CD14-positive monocyte (primary cell): ENCODE measurements around the gene CLDN19. TPM values are rescaled to one million over a fixed set of nuclear protein-coding genes. Genes with fewer than 3 reads are reported as not detected.

Experiments
- DNase-seq, 3 donors: peaks; one replicate each; pipeline ENCODE4 v3.0.0-alpha.2; 2011 to 2022
- H2AFZ ChIP-seq: 2 replicates; pipeline ENCODE4 v1.6.0; 2012; ENCODE audit warnings: mild to moderate bottlenecking, low read depth, low read length, inconsistent platforms; ENCODE audit not compliant: insufficient read depth, poor library complexity, severe bottlenecking
- H3K27ac ChIP-seq, 2 donors: 1 replicate in 1 of 2; 2 replicates in 1 of 2; pipeline ENCODE4 v1.5.1; 2012 to 2013; ENCODE audit warnings: low read length in 2 of 2, control low read depth in 1 of 2, inconsistent platforms in 1 of 2, low read depth in 1 of 2, mild to moderate bottlenecking in 1 of 2
- H3K27me3 ChIP-seq, 2 donors: one replicate each; pipeline versions ENCODE4 v1.6.0 to v1.6.1; 2011 to 2013; ENCODE audit warnings: low read length in 2 of 2; ENCODE audit not compliant: control insufficient read depth in 2 of 2, insufficient read depth in 2 of 2
- H3K36me3 ChIP-seq, 2 donors: replicated peaks in 1 of 2; 1 replicate in 1 of 2; 2 replicates in 1 of 2; pipeline versions ENCODE4 v1.5.1 to v1.6.1; 2012 to 2013; ENCODE audit warnings: low read length in 2 of 2, control low read depth in 1 of 2, inconsistent platforms in 1 of 2, mild to moderate bottlenecking in 1 of 2; ENCODE audit not compliant: insufficient read depth in 2 of 2, control insufficient read depth in 1 of 2
- H3K4me1 ChIP-seq, 2 donors: 1 replicate in 1 of 2; 2 replicates in 1 of 2; pipeline versions ENCODE4 v1.5.1 to v1.6.1; 2012 to 2013; ENCODE audit warnings: low read length in 2 of 2, control low read depth in 1 of 2, inconsistent platforms in 1 of 2, mild to moderate bottlenecking in 1 of 2, moderate library complexity in 1 of 2; ENCODE audit not compliant: insufficient read depth in 2 of 2, control insufficient read depth in 1 of 2
- H3K4me2 ChIP-seq: replicated peaks from 2 replicates; pipeline ENCODE3; 2012; ENCODE audit warnings: low read length, moderate library complexity, mild to moderate bottlenecking; ENCODE audit not compliant: poor library complexity, severe bottlenecking; ENCODE audit errors: extremely low read depth
- H3K4me3 ChIP-seq, 3 experiments: fragments of 200-600 bp in 1 of 3; sonication (generic) in 1 of 3; replicated peaks in 1 of 3; 1 replicate in 2 of 3; 2 replicates in 1 of 3; pipeline ENCODE4 v1.5.1; 2011 to 2013; ENCODE audit warnings: low read length in 3 of 3, mild to moderate bottlenecking in 3 of 3, control low read depth in 2 of 3, low read depth in 2 of 3, inconsistent platforms in 1 of 3, moderate library complexity in 1 of 3
- H3K79me2 ChIP-seq: 2 replicates; pipeline ENCODE4 v1.6.0; 2012; ENCODE audit warnings: mild to moderate bottlenecking, control low read depth, inconsistent platforms, low read length, moderate library complexity; ENCODE audit not compliant: insufficient read depth
- H3K9ac ChIP-seq: 2 replicates; pipeline ENCODE4 v1.6.0; 2017; ENCODE audit warnings: low read length, mild to moderate bottlenecking; ENCODE audit not compliant: insufficient read depth, poor library complexity, severe bottlenecking
- H3K9me3 ChIP-seq, 2 donors: replicated peaks in 1 of 2; 1 replicate in 1 of 2; 2 replicates in 1 of 2; pipeline versions ENCODE4 v1.5.1 to v1.6.1; 2012 to 2013; ENCODE audit warnings: low read length in 2 of 2, control low read depth in 1 of 2; ENCODE audit not compliant: control insufficient read depth in 1 of 2, insufficient read depth in 1 of 2
- H4K20me1 ChIP-seq: 2 replicates; pipeline ENCODE4 v1.6.0; 2012; ENCODE audit warnings: mild to moderate bottlenecking, low read length, control low read depth, moderate library complexity; ENCODE audit not compliant: insufficient read depth
- H3K27ac Mint-ChIP-seq, 7 donors: one replicate each; pipeline ENCODE4 v1.8.0; 2020; ENCODE audit warnings: mild to moderate bottlenecking in 7 of 7, mixed read lengths in 7 of 7, moderate library complexity in 6 of 7, inconsistent platforms in 2 of 7
- H3K27me3 Mint-ChIP-seq, 3 donors: one replicate each; pipeline ENCODE4 v1.8.0; 2021 to 2022; ENCODE audit warnings: low read depth in 3 of 3, mild to moderate bottlenecking in 3 of 3, mixed read lengths in 3 of 3, moderate library complexity in 3 of 3, inconsistent platforms in 1 of 3
- H3K36me3 Mint-ChIP-seq, 2 donors: one replicate each; pipeline ENCODE4 v1.8.0; 2020; ENCODE audit warnings: mixed read lengths in 2 of 2, inconsistent platforms in 1 of 2, mild to moderate bottlenecking in 1 of 2
- H3K4me1 Mint-ChIP-seq: one replicate; pipeline ENCODE4 v1.8.0; 2020; ENCODE audit warnings: mild to moderate bottlenecking, mixed read lengths
- H3K4me3 Mint-ChIP-seq, 2 donors: one replicate each; pipeline ENCODE4 v1.8.0; 2020; ENCODE audit warnings: mild to moderate bottlenecking in 2 of 2, mixed read lengths in 2 of 2, moderate library complexity in 1 of 2
- H3K9me3 Mint-ChIP-seq, 7 donors: one replicate each; pipeline ENCODE4 v1.8.0; 2020 to 2022; ENCODE audit warnings: mixed read lengths in 7 of 7, mild to moderate bottlenecking in 6 of 7, moderate library complexity in 6 of 7, inconsistent platforms in 2 of 7
- CTCF ChIP-seq: fragments of 200-600 bp; IDR thresholded peaks from one replicate; pipeline ENCODE4 v1.8.0; 2022; ENCODE audit warnings: antibody characterized with exemption, mild to moderate bottlenecking
- WGBS: methylation state at CpG from one replicate; pipeline ENCODE4 v1.1.5; 2013; ENCODE audit warnings: missing lambda C conversion rate; ENCODE audit not compliant: insufficient coverage; 5-methylcytosine and 5-hydroxymethylcytosine counted together
- intact Hi-C, 2 donors: fragments of 100-400 bp; cut with micrococcal nuclease; formaldehyde crosslinking; loops; one replicate each; pipeline versions ENCODE4 v1.15.0 to v1.15.1; 2023
- polyA plus RNA-seq, 3 donors: library from polyadenylated mRNA; depleted of rRNA in 1 of 3; unstranded in 2 of 3; stranded (reverse) in 1 of 3; fragments of 300-500 nt in 2 of 3; fragments of >200 nt in 1 of 3; fragmentation: Illumina TruSeq in 2 of 3; gene quantifications; 1 replicate in 2 of 3; 2 replicates in 1 of 3; pipeline ENCODE4 v1.2.3, GENCODE V29; 2012 to 2021

CLDN19 gene
- polyA plus RNA-seq, 3 donors: not detected

- Mint-ChIP-seq H3K27me3 (peaks cover 0 to 5% (median 1%) of the 10 kb centered on the region in 3 donors), H3K27ac (peak overlapping the region; percentile 23 to 89 (median 84)), H3K4me3 (peak overlapping the region; percentile 64 to 74), H3K9me3 (peaks cover 0 to 3% (median 0%) of the 10 kb centered on the region in 7 donors), H3K4me1 (peaks cover 26% of the 10 kb centered on the region), H3K36me3 (peaks cover 0 to 5% of the 10 kb centered on the region in 2 donors)
- DNase-seq: peak; percentile 50 to 64 (median 54)
- Histone ChIP-seq H4K20me1 (no peaks in the 10 kb centered on the region), H3K4me3 (peak overlapping the region in 1 of 3 experiments; percentile 54), H3K36me3 (no peaks in the 10 kb centered on the region), H3K9me3 (no peaks in the 10 kb centered on the region), H3K4me2 (peak overlapping the region; percentile 63), H3K4me1 (peaks cover 26 to 30% of the 10 kb centered on the region in 2 donors), H2AFZ (peak overlapping the region; percentile 70), H3K27ac (peak overlapping the region; percentile 62 to 69), H3K27me3 (no peaks in the 10 kb centered on the region), H3K9ac (peak overlapping the region; percentile 24), H3K79me2 (no peaks in the 10 kb centered on the region)
- TF ChIP-seq CTCF: peak; percentile 2
- 0% methylated on average over 5 of the region's 5 CpGs for WGBS
- intact Hi-C loops: no loop called here
Observed at GRCh38 chr1:42737257-42737656, 2.8 kb downstream of the CLDN19 start.

- WGBS: 86% methylated on average over 7 of the region's 8 CpGs
- H3K9me3 ChIP-seq: no peaks in the 10 kb centered on the region
- peaks cover 26% of the 10 kb centered on the region for H3K4me1 Mint-ChIP-seq
- no peaks in the 10 kb centered on the region for H4K20me1 ChIP-seq
- H3K4me1 ChIP-seq: peaks cover 26 to 30% of the 10 kb centered on the region in 2 donors
- intact Hi-C loops: no loop called here
- peak overlapping the region in 1 of 3 experiments; percentile 54 for H3K4me3 ChIP-seq
- peak overlapping the region; percentile 64 to 74 for H3K4me3 Mint-ChIP-seq
- no peak for DNase-seq
- peaks cover 0 to 5% of the 10 kb centered on the region in 2 donors for H3K36me3 Mint-ChIP-seq
- peak overlapping the region; percentile 62 to 69 for H3K27ac ChIP-seq
- peak overlapping the region; percentile 70 for H2AFZ ChIP-seq
- peak overlapping the region in 5 of 7 donors; percentile 78 to 89 (median 85) for H3K27ac Mint-ChIP-seq
- H3K4me2 ChIP-seq: peak overlapping the region; percentile 63
- H3K9ac ChIP-seq: peak overlapping the region; percentile 24
- H3K36me3 ChIP-seq: no peaks in the 10 kb centered on the region
- peaks cover 0 to 3% (median 1%) of the 10 kb centered on the region in 3 donors for H3K27me3 Mint-ChIP-seq
- peaks cover 0 to 3% (median 0%) of the 10 kb centered on the region in 7 donors for H3K9me3 Mint-ChIP-seq
- no peaks in the 10 kb centered on the region for H3K27me3 ChIP-seq
- H3K79me2 ChIP-seq: no peaks in the 10 kb centered on the region
- no peak for TF ChIP-seq CTCF
Observed at GRCh38 chr1:42736571-42737200, 3.4 kb downstream of the CLDN19 start.
